ENCODE data around the gene LY6G5B.
"Not testable (repeated sequence)": the region's sequence is repeated elsewhere in the genome, so short reads cannot be mapped to it uniquely, and the experiment has no call there.

LY6G5B gene

DNA sequence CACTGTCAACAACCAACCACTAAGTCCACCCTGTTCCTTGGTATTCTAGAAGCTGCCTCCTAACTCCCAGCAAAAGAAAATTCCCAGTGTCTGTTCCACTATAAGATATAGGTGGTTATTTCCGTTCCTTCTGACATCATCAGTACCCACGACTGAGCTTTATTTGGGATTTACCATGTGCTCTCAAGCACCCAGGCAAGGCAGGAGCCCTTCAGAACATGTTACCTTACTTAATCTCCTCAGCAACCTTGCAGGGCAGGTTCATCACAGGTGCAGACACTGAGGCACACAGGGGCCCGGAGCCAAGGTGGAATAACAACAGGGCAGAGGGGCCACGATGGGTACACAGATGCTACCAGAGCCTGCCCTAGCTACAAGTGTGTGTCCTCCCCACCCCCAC is 22.6 kb downstream of the LY6G5B start:
- no peak for DNase-seq

DNA sequence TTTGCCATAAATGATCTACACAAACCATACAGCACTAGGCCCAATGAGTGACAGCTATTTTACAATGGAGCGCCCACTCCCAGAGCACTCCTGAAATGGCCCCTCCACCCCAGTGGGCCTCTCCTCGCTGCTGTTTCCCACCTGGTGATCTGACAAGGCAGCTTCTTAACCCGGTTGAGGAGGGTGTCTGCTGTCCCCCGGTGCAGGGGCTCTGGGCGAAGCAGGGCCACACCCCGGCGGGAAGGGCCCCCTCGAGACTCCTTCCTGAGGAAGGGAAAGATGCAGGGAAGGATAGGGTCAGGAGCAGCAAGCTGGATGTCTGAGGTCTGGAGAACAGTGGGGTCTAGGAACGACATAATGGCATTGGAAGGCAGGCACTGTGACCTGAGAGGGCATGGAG is 23.1 kb downstream of the LY6G5B start:
- no peak for DNase-seq

DNA sequence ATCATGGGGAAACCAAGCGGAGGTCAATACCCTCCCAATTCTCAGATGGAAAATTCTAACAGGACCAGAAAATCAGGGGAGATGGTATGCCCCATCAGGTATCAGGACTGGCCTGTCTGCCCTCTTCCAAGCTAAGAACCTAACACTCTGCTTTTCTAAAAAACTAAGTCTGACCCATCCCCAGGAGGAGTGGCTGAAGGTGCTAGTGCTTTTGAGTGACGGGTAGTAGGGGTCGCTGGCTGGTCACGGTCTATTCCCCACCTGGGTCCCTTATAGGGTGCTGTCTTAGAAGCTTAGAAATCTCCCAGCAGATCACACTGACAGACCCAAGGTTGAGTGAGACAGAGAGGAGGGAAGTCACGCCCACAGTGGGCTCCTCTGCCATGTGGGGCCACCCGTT is 23.8 kb downstream of the LY6G5B start:
- DNase-seq, result no peak

DNA sequence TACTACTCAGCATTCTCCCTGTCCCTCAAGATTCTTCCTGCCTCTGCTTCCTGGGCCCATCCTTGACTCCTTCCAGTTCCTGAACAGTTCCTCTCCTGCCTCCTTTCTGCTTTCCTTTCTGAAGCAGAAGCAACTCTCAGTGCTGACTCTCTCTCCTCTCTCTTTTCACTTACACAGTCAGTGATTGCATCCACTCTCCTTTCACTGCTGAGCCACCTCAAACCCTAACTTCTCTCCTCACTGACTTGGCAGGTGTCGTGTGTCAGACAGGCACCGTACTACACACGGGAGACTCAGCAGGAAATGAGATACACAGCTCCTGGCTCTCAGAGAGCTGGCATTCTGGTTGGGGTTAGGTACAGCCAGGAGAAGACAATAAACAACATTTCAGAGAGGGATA is 27.8 kb downstream of the LY6G5B start:
- DNase-seq, result no peak

DNA sequence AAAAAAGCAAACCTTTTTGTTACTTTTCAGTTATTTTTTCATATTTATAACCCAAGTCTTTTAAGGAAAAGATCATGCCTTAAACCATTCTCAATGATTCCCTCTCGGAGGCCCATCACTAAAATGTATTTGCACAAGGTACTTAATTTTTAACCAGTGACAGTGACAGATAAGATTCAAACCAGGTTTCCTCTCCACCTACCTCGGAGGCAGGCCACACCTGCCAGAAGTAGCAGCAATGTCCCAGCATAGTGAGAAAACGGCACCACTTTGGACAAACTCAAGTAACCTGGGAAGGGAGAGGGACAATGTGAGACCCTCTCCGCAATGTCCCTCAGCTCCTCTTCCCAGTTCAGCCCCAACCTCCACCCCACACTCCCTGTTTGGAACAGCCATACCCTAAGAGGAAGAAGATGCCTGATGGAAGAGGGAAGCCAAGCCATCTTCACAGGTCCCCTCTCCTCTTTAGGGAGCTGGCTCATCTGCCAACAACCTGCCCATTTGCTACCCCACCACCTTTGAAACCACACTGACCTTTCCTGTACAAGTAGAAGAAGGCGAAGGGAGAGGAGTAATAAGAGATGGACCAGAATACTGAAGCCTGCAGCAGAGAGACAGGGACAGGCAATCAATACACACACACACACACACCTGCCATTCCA is 31.1 kb downstream of the LY6G5B start:
- no peak for DNase-seq

DNA sequence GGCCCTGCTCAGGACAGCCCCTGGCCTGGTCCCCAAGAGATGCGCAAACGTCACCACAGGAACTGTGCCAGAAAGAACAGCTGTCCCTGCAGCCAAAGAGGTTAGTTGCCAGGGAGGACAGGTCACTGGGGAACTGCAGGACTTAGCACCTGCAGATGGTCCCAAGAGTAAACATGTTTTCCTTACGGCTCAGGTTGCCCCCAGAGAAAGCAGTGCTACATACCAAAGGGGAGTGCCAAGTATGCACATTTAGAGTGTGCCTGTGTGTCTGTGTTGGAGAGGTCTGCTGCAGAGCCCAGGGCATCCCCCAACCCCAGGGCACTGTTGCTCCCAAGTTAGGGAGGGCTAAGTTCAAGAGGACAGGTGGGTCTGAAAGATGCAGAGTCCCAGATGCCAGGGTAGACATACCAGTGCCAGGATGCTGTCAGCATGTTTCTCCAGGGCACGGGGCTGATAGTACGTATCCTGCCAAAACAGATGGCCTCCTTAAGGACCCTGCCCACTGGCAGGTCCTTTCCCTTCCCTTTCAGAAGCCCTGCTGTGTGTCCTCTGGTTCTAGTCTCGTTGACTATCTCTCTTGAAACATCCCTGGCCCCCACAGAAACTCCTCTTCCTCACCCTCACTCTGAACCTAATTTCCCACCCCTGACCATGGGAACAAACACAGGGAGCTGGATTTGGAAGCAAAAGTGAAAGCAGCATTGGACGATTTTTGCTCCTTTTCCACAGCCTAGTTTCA is 32.1 kb downstream of the LY6G5B start:
- DNase-seq, result peak; percentile 40

DNA sequence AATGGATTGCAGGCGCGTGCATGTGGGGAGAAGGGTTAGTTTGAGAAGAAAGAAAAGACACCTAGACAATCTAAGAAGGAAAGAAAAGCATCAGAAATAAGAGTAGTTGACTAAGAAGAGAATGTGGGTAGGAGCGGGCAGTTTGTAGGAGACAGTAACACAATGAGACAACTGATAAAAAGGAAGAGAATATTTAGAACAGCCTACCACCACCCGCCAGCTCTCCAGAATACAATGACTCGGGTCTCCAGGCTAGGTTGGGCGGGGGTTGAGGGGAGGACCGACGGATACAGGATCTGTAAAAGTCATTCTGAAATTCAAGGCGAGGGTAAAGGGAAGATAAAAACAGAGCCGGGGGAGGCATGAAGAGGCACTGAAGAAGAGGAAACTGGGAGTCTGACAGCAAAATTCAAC is 32.6 kb downstream of the LY6G5B start:
- no peak for DNase-seq

DNA sequence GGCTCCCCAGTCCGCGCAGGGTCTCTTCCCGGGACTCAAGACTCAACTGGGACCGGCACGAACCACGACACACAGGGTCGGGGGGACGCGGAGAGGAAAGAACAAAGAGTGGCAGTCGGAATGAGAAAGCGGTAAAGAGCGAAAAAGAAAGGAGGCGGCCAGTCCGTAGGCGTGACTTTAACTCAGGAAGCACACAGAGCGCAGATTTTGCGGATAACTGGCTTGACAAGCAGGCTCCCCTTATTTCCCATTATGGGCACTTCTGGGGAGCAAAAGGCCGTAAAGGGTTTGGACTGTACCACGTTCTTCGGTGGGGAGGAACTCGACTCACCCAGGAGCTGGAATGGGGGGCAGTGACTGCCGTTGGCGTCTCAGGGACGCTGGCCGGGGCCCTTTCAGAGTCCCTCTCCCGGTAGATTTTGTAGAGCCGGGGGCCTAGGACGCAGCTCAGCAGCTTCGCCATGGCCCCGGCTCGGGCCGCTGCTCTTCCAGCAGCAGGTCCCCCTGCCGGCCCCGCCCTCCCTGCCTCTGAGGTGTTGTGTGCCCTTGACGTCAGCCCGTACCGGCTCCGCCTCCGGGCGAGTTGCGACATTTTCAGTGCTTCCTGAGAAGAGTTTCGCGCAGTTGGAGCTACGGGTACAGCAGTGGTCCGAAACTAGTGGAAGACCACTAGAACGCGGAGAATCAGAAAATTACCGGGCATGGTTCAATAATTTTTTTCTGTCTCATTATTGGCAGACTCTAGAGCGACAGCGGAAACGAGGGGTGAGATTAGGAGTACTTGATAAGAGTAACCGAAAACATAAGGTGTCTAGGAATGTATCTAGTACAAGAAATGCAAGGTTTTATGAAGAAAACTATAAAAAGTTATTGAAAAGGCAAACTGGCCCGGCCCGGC is 33.3 kb downstream of the LY6G5B start, which contains the start of gene ABHD16A:
Gene ABHD16A (minus strand): TSS at position 506 of the 898 bp plus-strand sequence. CDS start 43 bp downstream, at position 463.
- peak; percentile 94 for DNase-seq

DNA sequence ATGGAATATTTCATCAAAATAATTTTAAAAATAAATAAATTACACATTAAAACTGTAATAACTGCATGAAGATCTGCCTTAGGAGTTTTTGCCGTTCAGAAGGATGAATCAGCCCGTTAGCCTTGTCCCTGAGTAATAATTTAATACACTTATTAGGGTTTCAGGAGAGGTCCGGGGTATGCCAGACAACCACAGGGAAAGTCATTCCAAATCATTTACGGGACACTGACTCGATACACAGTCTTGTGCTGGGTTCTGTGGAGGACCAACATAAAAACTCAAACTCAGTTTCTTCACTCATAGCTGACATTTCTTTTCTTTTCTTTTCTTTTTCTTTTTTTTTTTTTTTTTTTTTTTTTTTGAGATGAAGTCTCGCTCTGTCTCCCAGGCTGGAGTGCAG is 36.2 kb downstream of the LY6G5B start:
- no peak for DNase-seq

DNA sequence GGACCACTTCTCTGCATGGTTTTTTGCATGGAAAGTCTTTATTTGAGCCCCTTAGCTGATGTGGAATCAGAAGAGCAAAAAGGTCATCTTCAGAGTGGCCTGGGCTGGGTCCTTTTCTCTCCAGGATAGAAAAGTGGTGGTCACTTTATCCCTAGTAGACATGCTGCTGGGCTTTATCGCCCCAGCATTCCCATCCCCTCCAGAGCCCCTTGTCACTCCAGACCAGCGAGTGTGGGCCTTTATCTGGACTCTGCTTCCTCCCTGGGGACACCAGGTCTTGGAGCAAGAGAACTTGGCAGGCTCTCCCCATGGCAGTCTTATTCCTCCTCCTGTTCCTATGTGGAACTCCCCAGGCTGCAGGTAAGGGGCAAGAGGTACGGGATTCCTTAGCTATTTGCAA is 36.8 kb downstream of the LY6G5B start, which contains the start of gene LY6G6F:
Gene LY6G6F (plus strand): TSS at position 268 of the 400 bp plus-strand sequence. CDS start 41 bp downstream, at position 309.
- DNase-seq, result no peak

DNA sequence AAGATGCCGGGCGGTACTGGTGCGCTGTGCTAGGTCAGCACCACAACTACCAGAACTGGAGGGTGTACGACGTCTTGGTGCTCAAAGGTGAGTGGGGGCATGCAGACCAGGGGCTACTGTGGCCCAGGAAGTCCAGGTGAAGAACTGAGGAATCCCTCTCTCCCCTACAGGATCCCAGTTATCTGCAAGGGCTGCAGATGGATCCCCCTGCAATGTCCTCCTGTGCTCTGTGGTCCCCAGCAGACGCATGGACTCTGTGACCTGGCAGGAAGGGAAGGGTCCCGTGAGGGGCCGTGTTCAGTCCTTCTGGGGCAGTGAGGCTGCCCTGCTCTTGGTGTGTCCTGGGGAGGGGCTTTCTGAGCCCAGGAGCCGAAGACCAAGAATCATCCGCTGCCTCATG is 37.9 kb downstream of the LY6G5B start:
- no peak for DNase-seq

DNA sequence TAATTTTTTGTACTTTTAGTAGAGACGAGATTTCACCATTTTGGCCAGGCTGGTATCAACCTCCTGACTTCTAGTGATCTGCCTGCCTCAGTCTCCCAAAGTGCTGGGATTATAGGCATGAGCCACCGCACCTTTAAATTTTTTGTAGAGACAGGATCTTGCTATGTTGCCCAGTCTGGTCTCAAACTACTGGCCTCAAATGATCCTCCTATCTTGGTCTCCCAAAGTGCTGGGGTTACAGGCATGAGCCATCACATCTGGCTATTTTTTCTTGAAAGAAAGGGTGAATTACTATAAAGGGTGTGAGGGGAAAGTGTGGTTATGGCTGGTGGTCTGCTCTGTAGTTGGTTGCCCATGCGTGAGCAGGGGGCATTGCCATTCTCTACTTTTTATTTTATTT is 38.4 kb downstream of the LY6G5B start:
- no peak for DNase-seq

DNA sequence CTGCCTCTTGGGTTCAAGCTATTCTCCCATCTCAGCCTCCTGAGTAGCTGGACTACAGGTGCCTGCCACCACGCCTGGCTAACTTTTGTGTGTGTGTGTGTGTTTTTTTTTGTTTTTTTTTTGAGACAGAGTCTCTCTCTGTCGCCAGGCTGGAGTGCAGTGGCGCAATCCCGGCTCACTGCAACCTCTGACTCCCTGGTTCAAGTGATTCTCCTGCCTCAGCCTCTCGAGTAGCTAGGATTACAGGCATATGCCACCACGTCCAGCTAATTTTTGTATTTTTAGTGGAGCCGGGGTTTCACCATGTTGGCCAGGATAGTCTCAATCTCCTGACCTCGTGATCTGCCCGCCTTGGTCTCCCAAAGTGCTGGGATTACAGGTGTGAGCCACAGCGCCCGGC is 39.4 kb downstream of the LY6G5B start:
- DNase-seq, result not testable (repeated sequence)

DNA sequence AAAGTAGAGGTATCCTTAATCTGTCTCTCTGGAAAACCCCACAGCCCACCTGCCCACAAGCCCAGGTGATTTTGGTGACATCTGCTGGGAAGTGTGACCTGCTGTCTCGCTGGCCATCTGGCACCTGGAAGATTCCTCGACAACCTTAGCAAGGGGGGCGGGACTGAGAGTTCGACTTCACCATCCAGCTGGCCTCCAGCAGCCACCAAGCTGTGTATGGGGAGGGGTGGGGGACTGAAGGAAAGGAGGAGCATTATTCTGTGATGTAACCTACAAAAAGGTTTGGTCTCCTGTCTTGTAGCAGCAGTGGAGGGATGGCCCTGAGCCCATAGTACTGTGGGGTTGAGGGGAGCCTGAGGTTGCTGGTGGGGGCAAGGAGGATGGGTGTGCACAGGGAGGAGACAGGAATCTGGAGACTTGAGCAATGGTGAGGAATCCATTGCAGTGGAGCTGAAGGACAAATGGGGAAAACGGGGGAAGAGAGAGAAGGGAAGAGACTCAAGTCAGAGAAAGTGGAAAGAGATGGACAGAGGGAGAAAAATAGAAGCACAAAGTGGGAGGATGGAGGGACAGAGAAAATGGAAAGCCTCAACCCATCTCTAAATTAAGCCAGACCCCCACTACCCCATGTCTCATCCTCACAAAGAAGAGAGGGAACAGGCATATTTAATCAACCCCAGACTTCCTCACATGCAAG is 40.9 kb downstream of the LY6G5B start:
- no peak for DNase-seq

DNA sequence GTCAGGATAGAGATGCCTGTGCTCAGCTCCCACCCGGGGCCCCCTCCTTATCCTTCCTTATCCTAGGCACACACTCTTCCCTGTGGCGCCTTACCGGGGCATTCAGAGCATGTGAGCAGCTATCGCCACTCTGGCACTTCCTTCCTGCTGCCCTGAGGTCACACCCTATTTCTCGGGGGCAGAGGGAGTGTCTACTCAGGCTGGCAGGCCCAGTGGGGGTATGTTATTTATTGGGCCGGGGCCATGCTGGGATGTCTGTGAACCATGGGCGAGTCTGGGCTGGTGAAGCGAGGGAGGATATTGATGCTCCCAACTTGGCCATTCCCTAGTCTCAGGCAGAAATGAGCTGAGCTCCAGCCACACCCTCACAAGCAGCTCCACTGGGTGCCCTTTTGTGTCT is 41.5 kb downstream of the LY6G5B start:
- no peak for DNase-seq

DNA sequence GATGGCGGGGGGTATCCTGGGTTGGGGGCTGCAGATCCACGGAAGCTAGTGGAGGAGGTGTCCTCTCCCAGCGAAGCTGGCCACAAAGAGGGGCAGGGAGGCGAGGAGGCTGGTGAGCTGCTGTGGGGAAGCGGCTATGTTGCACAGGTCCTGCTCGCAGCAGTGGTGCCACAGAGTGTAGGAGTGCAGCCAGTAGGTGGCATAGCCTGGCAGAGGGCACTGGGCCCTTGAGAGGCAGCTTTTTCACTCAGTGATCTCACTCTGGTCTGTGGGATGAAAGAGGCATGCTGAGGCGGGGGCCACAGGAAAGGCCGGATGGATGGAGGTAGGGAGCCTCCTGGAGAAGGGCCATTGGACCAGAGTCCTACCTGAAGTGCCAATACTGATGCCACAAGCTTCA is 42.5 kb downstream of the LY6G5B start:
- no peak for DNase-seq

DNA sequence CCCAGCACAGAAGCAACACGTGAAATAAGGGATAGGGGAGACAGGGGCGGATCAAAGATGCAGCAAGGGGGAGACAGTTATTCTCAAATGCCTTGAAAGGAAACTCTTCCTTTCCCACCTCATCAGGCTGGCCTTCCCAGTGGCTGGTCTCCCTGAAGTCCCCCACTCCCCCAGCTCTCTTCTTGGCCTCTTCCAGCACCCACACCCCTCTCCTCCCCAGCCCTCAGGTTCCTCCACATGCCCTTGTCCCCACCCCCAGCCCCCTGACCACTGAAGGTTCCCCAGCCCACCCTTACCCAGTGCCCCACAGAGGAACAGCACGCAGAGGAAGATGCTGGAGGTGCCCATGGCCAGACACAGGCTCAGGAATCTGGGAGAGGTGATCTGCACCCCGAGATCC is 43.7 kb downstream of the LY6G5B start:
- DNase-seq, result no peak

DNA sequence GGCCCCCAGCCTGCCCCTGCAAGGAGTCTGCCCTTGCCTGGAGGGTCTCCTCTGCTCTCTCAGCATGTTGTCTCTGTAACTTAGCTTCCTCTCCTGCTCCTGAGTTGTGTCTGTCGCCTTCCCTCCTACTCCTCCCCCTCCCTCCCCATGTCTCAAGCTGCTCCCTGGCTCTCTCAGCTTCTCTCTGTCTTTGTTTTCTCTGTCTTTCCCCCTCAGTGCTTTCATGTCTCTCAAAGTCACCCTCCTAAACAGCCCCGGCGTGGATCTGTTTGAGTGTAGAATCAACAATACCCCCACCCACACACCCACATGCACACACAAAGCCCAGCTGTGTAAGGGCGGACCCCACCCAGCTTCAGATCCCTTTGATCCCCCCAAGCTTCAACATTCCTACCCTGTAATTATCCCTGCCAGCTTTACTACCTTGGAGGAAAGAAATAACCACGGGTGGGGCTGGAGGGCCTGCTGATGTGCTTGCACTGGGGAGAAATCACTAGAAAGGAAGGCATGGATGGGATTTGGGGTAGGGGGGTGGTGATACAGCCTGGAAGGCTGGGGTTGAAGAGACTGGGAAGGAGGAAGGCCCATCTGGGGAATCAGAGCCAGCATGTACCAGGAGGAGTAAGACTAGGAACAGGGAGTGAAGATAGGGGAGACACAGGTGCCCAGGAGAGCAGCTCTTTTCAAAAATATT is 44.4 kb downstream of the LY6G5B start:
- DNase-seq, result no peak

DNA sequence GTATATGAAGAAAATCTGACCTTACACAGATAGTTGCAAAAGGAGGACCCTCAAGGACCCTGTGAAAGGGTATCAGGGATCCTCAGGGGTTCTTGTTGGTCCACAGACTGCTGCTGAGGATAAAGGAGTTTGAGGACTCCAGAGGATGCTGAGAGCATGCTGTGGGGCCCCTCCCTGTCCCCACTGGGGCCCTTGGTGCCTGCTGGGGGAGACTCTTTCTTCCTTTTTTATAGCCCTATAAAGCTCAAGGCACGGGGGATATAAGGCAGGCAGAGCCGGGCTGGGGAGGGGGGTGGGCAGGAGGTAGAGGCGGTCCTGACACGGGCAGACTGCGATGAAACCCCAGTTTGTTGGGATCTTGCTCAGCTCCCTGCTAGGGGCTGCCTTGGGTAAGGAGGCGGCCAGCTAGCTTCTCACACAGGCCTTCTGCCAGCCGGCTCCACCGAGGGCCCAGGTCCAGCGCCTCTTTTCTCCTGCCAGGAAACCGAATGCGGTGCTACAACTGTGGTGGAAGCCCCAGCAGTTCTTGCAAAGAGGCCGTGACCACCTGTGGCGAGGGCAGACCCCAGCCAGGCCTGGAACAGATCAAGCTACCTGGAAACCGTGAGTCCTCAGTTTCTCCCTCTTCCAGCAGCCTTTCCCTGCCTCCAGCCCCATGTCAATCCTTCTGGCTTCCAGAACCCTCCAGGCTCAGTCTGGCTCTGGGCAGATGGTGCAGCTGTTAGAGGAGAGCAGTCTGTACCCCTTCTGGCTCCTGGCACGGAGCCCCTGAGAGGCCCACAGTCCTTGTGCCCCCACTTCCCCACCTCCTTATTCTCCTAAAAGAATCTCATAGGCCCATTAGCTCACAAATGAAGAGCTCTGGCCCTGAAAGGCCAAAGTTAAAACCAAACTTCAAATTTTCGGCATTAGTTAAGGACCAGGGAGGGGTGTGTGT is 45.5 kb downstream of the LY6G5B start, which contains the start of gene LY6G6D:
Gene LY6G6D (plus strand): TSS at position 327 of the 937 bp plus-strand sequence. CDS start 8 bp downstream, at position 335.
- DNase-seq, result no peak

DNA sequence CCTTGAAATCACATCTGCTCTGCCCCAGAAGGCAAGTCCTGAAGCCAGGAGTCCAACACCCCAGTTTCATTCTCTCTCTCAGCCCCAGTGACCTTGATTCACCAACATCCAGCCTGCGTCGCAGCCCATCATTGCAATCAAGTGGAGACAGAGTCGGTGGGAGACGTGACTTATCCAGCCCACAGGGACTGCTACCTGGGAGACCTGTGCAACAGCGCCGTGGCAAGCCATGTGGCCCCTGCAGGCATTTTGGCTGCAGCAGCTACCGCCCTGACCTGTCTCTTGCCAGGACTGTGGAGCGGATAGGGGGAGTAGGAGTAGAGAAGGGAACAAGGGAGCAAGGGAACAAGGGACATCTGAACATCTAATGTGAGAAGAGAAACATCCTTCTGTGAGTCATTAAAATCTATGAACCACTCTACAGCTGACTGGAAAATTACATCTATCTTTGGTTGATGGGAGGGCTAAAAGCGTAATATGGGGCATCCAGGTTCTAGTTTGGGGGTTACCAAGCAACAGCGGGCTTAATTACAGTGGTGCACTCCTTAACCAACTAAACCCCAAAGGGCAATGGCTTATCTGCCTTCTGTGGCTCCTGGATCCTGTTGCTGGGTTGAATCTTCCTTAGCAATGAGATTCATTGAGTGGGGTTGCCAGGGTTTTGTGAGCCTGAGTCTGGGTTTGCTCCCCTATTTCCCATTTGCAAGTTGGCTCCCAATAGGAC is 47.9 kb downstream of the LY6G5B start:
- DNase-seq, result no peak
